Measurements from ENCODE around the gene NME3. TPM values are rescaled to one million over a fixed set of nuclear protein-coding genes. Genes with fewer than 3 reads are reported as not detected.
A peak's percentile ranks its signal among the peaks of the same experiment; 100 is the strongest.
"Not testable (repeated sequence)": the region's sequence is repeated elsewhere in the genome, so short reads cannot be mapped to it uniquely, and the experiment has no call there.

Gene NME3
- 42.0 and 53.3 TPM in 2 replicates for total RNA-seq (2014; rRNA removed; shearing (Covaris generic))
- polyA plus RNA-seq (2014; cell fraction: nucleus; rRNA removed): 366 and 437 TPM in 2 replicates

DNA sequence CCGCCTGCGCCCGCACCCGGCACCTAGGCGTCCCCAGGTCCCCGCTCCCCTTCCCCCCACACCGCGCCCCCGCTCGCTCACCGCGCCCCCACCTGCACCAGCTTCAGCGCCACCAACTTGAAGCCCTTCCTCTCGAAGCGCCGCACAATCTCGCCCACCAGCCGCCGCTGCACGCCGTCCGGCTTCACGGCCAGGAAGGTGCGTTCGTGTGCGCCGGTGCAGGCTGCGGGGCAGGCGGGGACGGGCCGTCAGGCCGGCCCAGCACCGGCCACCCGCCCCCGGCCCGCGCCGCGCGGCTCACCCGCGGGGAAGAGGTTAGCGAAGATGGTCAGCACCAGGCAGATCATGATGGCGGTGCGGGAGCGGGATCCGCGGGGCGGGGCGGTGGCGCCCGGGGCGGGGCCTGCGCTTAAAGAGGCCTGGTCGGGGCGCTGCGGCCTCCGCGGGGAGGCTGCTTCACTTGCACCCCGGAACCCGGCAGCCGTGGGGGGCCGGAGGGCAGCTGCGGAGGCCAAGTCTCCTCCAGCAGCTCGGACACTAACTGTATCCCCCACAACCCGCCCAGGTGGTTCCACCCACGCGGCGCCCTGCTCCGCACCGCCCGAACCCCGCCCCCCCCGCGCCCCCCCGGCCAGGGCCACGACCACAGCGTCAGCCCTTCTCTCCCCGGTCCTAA lies at the start of gene NME3:
Gene NME3, minus strand, starts transcription at position 356 of the 676 bp plus-strand sequence. Its CDS starts 9 bp downstream, at position 347.
- DNase-seq (ENCODE audit: extremely low read depth, low read depth): peak; percentile 49

DNA sequence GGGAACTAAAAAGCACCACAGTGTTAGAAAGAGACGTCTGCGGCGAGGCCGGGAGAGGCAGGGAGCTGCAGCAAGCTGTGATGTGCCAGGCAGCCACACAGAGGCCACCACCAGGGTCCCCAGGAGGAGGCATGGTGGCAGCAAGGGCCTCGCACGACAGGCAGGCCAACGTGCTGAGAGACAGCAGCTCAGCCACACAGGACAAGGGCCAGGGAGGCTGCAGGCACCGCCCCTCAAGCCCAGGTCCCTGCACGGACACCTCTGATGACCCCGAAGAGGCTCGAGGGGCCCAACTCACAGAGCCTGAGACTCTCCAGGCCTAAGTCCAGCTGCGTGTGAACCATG lies 49.6 kb upstream of the NME3 start:
- no peak for DNase-seq (ENCODE audit: extremely low read depth, low read depth)

DNA sequence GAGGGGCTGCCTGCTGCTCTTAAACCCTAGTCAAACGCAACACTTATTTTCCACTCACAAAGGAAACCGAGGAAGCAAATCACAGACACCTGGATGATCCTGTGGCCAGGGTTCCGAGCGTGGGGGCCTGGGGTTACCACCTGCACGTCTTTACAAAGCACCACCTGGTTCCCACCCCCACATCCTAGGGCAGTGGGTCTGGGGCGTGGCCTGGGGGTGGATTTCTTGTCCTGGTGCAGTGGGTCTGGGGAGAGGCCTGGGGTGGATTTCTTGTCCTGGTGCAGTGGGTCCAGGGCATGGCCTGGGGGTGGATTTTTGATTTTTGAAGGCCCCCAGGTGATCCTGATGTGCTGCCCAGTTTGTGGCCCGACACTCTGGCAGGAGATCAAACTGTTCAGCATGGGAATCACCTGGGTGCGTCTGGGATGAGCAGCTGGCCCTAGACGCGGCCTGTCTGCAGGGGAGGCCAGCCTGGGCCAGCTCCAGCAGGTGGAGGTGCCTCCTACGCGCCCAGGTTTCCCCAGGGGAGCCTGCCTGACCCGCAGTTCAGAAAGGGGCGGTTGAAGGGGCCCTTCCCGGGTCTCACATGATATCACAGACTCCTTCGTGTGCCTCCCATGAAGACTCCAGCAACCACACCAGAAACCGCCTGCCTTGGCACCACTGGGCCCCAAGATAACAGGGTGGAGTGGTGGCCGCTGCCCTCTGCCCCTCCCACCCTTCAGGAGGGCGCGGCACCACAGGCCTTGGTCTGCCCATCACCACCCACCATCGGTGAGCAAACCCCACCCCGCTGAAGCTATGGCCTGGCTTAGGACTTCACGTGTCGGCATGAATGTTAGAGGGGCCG lies 49.0 kb upstream of the NME3 start:
- DNase-seq (ENCODE audit: extremely low read depth, low read depth): no peak

DNA sequence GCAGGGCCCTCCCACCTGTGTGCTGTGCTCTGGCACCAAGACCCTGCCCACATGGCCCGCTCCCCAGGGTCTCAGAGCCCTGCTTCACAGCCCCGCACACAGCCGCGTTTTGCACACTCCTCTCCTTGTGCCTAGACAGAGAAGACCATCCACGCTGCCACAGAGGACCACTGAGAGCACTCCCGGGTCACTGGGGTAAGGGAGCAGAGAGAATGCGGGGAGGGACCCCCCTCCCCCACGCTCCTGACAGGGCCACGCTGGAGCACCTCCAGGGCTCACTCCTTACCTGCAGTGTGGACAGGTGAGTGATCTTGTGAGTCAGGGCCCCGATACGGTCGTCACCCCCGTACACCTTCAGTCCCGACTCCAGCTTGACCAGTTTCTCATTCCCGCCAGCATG lies 48.3 kb upstream of the NME3 start:
- DNase-seq (ENCODE audit: extremely low read depth, low read depth): no peak

DNA sequence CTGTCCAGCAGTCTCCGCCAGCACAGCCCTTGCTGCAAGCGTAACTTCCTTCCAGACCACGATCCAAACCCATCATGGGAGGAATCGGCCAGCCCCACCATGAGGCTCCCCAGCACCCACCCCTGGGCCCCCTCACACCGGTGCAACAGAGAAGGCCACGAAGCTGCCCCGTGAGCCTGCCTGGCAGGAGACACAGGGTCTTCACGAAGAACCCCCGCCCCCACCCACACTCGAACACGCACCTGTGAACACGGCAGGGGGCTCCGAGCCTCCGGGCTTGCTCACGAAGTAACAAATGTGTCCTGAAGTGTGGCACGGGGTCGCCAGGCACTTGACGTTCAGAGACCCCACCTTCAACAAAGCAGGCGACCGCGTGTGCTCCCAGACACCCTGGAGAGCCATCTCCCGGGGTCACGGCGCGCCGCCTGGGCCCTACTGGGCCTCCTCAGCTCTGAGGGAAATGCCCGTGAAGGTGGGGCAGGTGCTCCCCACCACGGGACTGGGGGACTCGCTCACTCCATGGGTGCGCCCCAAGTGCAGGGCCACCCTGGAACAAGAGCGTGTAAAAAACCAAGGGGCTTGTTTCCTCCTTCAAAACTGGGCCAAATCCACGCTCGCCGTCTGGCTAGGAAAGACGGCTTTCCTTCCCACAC lies 47.7 kb upstream of the NME3 start:
- DNase-seq (ENCODE audit: extremely low read depth, low read depth): no peak

DNA sequence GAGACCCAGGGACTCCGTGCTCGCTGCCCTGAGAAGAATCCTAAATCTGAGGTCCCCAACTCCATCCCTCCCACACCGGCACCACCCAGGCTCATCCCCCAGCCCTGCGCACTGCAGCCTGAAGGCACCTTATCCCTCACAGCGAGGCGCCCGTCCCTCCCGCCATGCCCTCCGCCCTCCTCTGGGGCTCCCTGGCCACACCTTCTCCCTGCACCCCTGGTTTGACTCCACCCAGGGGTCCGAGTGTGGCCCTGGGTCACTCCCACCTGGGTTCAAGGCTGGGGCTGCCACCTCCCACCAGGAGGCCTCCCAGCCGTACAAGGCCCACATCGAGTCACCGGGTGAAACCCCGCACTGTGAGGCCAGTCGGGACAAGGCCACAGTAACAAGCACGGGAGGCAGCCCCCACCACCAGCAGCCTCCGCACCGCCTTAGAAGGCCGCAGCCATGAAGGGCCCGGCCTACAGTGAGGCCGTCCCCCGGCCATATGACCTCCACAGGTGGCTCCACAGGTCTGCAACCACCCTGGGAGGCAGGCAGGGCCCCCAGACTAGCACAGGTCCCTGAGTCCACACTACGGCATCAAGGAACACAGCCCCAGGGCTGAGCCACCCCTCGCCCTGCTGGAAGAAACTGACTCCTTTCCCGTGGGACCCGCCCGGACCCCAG lies 47.0 kb upstream of the NME3 start:
- DNase-seq (ENCODE audit: extremely low read depth, low read depth): no peak

DNA sequence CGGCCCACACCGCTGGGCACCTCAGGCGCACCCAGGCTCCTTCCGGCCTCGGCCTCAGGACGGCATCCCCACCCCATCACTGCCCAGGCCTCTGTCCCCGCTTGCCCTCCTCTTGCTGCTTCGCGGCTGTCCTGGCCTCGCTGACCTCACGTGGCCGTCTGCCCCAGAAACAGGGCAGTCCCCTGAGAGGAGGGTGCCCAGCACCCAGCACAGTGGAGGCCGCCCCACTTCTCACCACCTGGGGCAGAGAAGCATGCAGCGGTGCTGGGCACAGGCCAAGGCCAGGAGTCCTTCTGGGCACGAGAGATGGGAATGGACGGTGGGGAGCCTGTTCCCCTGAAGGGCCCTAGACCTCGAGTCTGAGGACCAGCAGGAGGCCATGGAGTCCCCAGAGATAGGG lies 46.4 kb upstream of the NME3 start:
- DNase-seq (ENCODE audit: extremely low read depth, low read depth): no peak

DNA sequence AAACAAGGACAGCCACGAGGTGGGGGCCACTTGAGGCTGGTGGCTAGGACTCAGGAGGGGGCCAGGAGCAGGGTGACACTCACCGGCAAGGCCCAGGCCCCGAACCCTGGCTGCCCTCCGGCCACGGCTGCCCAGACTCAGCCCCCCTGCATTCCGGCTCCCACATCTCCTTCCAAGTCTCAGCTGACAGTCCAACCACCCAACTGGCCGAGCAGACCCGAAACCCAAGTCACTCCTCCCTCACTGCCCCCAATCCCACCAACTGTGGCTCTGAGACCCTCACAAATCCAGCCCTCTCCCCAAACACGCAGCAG lies 45.9 kb upstream of the NME3 start:
- no peak for DNase-seq (ENCODE audit: extremely low read depth, low read depth)

DNA sequence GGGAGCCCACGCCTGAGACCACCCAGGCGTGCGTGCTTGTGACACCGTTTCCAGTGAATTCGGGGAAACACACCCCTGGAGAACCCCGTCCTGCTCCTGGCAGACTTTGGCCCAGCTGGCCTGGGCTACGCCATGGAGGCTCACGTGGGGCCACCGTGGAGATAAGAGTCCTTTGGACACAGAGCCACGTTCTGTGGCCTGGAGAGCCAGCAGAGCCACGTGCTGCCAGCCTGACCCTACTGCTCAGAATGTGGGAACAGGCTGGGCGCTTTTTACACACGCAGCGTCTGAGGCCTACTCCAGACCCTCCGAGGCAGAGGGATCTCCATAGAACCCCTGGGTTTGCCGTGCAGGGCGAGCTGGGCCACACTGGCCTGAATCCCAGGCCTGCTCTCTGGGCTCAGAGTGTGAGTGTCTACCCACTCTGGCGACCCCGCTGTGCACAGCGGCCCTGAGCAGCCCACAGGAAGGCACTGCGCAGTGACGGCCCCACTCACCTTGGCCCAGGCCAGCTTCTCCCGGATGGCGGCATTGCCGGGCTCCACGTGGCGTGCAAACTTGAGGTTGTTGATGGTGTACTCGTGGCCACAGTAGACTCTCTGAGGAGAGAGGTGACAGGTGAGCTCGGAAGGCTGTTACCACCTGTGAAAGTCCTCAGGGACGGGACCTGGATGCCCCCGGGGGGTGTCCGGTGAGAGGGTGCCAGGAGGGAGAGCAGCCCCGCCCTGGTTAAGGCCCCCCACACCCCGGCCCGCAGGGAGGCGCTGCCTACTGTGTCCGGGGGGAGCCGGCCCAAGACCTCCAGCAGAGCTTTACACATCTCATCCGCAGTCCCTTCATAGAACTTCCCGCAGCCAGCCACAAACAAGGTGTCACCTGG lies 45.3 kb upstream of the NME3 start:
- no peak for DNase-seq (ENCODE audit: extremely low read depth, low read depth)

DNA sequence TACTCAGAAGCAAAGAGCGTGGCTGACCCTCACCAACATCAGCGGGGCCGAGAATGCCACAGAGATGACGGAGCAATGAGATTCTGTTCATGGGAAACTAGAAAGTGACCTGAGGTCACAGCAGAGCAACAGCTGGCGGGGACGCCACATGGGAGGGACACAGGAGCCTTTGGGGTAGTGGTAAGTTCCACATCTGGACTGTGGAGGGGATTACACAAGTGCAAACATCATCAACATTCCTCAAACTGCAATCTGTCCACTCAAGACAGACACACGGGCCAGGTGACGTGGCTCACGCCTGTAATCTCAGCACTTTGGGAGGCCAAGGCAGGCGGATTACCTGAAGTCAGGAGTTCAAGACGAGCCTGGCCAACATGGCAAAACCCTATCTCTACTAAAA lies 44.1 kb upstream of the NME3 start:
- DNase-seq (ENCODE audit: extremely low read depth, low read depth): no peak

DNA sequence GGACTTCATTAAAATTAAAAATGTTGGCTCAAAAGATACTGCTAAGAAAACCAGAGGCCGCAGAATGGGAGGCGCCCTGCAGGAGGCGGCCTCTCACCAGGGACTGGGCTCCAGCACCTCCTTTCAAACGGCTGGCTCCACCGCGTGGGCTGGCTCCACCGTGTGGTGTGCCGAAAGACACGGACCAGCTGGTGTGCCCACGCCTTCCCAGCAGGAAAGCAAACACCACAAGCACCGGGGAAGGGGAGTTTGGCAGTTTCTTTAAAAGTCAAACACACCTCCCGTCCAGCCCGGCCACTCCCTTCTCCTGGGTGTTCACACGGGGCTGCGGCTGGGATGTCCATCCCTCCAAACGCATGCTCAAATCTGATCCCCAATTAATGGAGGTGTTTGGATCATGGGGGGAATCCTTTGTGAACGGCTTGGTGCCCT lies 41.4 kb upstream of the NME3 start:
- DNase-seq (ENCODE audit: extremely low read depth, low read depth): peak; percentile 57

DNA sequence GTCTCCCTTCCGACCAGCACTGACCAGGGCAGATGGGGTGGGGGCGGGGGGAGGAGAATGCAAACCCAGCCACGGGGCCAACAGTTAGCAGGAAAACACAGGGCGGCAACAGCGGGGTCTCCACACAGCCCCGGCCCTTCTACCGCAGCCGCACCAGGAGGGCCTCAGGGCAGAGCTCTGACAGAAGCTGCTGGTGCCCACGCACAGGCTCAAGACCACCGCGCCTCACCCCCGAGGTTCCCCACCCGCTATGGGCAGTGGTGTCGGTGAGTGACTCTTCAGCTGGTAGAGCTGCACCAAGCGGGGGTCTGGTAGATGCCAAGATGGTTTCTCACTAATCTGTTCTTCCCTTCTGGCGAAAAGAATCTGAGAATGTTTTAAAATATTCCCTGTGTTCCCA lies 39.2 kb upstream of the NME3 start:
- no peak for DNase-seq (ENCODE audit: extremely low read depth, low read depth)

DNA sequence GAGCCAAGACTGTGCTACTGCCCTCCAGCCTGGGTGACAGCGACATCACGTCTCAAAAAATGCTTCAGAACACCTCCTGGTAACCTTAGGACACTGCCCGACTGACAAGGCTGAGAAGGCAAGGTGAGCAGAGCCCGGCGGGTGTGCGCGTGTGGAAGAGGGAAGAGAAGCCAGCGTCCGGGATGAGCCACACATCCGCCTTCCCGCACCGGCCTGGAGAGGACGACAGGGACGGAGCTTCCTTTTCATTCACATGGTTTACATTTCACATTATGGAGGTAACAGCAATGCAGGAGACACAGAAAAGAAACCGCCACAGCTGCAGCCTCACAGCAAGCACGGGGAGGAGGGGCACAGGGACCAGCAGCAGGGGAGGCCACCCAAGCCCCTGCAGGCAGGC lies 38.8 kb upstream of the NME3 start:
- DNase-seq (ENCODE audit: extremely low read depth, low read depth): no peak

DNA sequence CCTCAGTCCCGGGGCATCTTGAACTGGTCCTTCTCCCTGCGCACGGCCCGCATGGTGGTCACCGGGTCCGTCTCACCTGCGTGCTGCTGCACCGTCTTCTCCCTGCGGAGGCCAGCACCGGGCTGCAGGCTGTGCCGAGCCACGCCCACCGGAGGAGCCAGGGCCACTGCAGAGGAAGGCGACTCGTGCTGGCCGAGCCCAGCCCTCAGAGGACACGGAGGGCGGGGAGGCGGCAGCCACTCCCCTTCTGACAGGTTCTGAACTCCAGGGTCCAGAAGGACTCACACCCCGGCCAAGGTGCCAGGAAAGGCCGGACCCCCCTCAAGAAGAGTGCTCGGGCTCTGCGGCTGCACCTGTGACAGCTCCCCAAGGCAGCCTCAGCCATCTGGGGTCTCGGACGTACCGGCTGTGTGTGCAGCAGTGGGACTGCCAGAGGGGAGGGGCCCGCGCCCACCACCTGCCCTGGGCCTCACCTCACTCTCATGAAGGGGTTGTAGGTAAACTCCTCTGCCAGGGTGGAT lies 38.0 kb upstream of the NME3 start:
- no peak for DNase-seq (ENCODE audit: extremely low read depth, low read depth)

DNA sequence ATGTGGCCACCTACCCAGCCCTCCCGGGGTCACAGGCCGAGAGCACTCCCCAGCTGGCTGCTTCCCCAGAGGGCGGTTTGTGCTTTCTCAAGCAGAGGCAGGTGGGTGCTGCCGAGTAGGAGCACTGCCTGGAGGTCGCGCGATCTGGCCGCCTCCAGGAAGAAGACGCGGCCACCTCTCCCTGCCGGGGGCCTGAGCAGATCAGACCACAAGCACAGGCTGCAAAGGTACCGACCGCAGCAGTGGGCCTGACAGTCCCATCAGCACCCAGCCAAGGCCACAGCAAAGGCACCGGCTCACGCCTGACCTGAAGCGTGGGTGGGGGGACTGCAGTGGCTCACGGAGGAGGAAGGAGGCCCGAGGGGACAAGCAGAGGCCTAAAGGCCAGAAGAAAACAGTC lies 37.3 kb upstream of the NME3 start:
- DNase-seq (ENCODE audit: extremely low read depth, low read depth): no peak

DNA sequence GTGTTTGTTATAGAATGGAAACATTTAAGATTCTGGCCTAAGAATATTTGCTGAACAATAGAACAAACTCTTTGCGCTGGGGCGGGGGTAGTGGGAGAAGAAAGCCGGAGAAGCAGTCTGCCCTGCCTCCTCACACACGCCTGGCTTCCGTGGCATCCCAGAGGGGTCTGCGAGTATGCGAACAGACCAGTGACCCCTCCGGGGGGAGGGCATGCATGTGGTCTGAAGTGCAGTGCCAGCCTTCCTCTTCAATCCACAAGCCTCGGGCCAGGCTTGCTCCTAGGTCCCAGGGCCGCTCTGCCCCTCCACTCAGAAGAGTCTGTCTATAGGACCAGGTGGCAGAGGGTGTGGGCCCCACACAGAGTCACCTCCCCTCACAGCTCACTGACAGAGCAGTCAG lies 36.3 kb upstream of the NME3 start:
- no peak for DNase-seq (ENCODE audit: extremely low read depth, low read depth)

DNA sequence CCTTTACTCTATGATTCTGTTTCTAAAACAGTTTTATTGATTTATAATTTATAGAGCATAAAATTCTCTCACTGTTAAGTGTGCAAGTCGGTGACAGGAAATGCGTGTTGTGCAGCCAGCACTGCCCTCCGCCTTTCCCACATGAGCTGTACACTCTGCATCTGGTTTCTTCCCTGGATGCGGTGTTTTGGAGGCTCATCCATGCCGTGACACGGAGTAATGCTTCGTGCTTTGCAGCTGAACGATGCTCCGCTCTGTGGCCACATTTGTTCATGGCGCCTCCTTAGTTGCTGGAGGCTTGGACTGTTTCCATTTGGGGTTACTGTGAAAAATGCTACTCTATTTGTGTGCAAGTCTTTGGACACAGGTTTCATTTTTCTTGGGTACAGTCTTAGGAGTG lies 29.4 kb upstream of the NME3 start:
- DNase-seq (ENCODE audit: extremely low read depth, low read depth): no peak

DNA sequence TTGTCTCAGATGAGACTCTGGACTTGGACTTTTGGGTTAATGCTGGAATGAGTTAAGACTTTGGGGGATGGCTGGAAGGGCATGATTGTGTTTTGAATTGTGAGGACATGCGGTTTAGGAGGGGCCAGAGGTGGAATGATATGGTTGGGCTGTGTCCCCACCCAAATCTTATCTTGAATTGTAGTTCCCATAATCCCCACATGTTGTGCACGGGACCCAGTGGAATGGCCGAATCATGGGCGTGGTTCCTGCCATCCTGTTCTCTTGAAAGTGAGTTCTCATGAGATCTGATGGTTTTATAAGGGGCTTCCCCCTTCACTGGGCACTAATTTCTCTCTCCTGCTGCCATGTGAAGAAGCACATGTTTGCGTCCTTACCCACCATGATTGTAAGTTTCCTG lies 27.9 kb upstream of the NME3 start:
- DNase-seq (ENCODE audit: extremely low read depth, low read depth): not testable (repeated sequence)

DNA sequence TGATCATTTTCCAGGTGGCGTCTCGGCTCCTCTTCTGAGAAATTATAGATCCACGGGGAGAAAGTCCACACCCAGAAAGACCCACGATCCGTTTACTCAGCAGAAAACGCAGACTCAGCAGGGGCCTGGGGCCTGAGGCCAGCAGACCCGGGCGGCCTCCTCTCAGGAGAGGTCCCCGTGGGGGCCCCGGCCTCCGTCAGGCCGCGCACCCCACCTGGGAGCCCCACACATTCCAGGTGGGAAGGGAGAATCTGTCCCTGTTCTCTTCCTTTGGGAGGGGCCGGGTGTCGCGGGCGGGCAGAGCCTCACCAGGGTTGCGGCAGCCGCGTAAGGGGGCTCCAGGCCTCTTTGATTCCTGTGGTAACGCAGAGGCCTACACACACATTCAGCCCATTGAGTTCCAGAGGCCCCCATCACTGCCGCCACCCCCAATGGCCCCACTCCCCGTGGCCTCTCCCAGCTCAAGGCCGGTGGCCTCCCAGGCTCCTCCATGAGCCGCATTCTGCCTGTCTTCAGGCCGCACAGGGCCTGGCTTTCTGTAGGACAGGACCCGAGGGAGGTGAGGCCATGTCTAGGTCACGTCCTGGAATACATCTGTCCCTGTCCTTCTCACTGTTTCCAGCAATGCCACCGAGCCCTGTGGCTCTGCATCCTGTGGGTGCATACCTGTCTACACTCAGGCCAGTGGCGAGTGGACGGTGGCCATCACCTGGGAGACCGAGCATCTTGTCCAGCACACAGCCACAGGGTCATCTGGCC lies 23.7 kb upstream of the NME3 start:
- no peak for DNase-seq (ENCODE audit: extremely low read depth, low read depth)
